HG02840 (cell line): ENCODE measurements around the gene NRSN2.
"Not testable (repeated sequence)": the region's sequence is repeated elsewhere in the genome, so short reads cannot be mapped to it uniquely, and the experiment has no call there.

Experiments
- ATAC-seq: cut with Tn5 transposase; IDR thresholded peaks from one replicate; pipeline ENCODE4 v1.9.1; 2021; ENCODE audit warnings: mild to moderate bottlenecking, moderate library complexity, moderate number of reproducible peaks; ENCODE audit not compliant: unreplicated experiment, low FRiP score

The NRSN2 gene

DNA sequence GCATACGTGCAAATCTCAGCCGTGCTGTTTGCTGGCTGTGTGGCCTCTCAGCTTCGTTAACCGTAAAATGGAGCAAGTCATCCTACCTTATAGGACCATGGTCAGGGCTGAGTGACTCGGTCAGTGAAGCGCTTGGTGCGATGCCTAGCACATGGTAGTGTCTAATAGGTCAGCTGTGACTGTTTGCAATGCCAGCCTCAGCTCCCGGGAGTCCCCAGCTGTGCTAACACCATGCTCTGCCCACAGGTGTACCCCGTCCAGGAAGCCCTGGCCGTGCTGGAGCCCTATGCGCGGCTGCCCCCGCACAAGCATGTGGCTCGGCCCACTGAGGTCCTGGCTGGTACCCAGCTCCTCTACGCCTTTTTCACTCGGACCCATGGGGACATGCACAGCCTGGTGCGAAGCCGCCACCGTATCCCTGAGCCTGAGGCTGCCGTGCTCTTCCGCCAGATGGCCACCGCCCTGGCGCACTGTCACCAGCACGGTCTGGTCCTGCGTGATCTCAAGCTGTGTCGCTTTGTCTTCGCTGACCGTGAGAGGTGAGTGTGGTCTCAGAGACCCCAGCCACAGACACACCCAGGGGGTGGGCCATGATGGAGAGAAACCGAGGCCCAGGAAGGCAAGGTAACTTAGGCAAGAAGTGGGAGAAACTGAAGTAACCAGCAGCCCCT, 44.3 kb downstream of the NRSN2 start:
- no peak for ATAC-seq

DNA sequence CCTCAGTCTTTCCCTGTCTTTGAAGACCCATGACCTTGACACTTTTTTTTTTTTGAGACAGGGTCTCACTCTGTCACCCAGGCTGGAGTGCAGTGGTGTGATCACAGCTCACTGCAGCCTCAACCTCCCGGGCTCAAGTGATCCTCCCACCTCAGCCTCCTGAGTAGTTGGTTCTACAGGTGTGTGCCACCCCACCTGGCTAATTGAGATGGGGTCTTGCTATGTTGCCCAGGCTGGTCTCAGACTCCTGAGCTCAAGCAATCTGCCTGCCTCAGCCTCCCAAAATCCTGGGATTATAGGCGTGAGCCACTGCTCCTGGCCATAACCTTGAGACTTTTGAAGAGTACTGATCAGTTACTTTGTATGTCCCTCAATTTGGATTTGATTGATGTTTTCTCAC, 46.4 kb downstream of the NRSN2 start:
- ATAC-seq, result not testable (repeated sequence)

DNA sequence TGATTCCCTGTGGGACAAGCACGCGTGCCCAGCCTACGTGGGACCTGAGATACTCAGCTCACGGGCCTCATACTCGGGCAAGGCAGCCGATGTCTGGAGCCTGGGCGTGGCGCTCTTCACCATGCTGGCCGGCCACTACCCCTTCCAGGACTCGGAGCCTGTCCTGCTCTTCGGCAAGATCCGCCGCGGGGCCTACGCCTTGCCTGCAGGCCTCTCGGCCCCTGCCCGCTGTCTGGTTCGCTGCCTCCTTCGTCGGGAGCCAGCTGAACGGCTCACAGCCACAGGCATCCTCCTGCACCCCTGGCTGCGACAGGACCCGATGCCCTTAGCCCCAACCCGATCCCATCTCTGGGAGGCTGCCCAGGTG, 49.3 kb downstream of the NRSN2 start:
- no peak for ATAC-seq

DNA sequence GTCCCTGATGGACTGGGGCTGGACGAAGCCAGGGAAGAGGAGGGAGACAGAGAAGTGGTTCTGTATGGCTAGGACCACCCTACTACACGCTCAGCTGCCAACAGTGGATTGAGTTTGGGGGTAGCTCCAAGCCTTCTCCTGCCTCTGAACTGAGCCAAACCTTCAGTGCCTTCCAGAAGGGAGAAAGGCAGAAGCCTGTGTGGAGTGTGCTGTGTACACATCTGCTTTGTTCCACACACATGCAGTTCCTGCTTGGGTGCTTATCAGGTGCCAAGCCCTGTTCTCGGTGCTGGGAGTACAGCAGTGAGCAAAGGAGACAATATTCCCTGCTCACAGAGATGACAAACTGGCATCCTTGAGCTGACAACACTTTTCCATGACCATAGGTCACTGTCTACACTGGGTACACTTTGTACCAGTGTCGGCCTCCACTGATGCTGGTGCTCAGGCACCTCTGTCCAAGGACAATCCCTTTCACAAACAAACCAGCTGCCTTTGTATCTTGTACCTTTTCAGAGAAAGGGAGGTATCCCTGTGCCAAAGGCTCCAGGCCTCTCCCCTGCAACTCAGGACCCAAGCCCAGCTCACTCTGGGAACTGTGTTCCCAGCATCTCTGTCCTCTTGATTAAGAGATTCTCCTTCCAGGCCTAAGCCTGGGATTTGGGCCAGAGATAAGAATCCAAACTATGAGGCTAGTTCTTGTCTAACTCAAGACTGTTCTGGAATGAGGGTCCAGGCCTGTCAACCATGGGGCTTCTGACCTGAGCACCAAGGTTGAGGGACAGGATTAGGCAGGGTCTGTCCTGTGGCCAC, 49.9 kb downstream of the NRSN2 start:
- no peak for ATAC-seq

DNA sequence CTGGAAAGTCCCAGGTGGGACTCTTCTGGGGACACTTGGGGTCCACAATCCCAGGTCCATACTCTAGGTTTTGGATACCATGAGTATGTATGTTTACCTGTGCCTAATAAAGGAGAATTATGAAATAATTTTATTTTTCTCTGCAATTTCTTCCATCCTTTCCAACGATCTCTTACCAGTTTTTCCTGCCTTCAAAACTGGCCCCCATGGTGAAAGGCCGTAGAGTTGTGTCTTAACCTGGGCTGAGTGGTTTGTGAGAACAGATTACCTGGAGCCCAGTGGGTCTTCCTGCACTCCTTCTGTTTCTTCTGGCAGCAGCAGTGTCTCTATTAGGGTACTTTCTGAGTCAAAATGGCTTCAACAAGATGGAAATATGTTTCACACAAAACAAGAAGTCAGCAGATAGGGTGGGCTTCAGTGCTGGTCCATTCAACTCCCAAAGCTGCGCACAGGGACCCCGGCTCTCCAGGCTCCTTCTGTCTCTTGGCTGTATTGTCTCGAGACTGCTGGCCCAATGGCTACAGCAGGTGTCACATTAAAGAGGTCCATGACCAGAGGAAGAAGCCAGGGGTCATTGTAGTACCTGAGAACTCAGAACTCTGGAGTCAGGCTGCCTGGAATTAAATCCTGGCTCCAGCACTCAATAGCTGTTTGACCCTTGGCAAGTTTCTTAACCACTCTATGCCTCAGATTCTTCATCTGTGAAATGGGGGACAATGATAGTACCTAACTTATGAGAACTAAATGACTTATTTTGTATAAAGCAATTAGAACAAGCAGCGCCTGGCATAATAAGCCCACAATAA, 50.7 kb downstream of the NRSN2 start:
- ATAC-seq, result no peak

DNA sequence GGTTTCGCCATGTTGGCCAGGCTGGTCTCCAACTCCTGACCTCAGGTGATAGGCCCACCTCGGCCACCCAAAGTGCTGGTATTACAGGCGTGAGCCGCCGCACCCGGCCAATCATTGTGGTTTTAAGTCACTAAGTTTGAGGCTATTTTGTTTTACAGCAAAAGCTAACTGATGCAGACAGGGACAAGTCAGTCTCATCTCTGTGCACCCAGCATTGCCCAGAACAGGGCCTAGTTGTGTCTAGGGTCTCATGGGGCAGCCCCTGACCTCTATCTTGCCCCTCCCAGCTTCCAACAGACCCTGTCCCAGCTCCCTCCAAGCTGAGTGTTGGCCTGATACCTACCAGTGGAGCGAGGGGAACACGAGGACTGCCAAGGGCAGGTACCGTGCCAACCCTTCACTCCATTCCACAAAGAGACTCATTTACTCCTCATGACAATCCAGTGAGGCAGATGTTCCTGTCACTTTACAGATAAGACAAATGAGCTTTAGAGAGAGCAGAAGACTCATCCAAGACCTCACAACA, 52.3 kb downstream of the NRSN2 start:
- no peak for ATAC-seq

DNA sequence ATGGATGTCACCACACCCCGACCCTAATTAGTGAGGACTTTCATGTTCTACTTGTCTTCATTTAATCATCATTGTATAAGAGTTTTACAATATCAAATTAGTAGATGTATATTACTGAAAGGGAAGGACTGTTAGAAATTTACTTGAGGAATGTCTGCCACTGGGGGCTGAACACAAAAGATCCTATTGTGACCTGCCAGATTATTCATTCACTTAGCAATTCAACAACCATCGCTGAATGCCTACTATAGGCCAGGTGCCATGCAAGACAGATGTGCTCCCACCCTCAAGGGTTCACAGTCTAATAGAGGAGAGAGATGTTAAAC, 53.2 kb downstream of the NRSN2 start:
- no peak for ATAC-seq

DNA sequence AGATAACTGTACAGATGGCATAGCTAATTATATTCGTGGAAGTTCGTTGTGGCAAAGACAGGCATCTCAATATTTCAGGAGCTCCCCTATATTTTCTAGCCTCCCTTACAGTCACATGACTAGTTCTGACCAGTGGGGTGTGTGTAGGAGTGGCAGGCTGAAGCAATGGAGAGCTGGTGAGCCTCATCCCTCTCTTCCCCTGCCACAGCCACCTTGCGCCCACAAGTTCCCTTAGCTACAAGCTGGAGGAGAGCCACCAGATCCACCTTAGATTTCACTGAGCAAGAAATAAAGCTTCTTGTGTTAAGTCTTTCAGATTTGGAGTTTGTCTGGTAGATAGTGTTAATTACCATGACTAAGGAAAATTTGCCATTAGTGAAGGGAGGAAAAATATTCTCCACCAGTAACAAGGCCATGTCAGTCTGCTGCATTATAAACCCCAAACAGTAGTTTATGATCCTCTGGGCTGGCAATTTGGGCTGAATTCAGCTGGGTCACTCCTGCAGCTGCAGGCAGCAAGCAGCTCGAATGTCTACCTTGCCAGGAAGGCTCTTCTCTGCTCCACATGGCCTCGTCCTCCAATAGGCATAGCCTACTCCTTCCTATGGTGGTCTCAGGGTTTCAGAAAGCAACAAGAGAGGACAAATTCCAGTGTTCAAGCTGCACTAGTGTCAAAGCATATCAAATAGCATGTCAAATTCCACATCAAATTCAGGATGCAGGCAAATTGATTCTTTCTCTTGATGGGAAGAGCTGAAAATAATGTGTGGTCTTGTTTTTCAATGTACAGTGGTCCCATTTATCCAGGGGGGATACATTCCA, 53.8 kb downstream of the NRSN2 start:
- ATAC-seq, result no peak

DNA sequence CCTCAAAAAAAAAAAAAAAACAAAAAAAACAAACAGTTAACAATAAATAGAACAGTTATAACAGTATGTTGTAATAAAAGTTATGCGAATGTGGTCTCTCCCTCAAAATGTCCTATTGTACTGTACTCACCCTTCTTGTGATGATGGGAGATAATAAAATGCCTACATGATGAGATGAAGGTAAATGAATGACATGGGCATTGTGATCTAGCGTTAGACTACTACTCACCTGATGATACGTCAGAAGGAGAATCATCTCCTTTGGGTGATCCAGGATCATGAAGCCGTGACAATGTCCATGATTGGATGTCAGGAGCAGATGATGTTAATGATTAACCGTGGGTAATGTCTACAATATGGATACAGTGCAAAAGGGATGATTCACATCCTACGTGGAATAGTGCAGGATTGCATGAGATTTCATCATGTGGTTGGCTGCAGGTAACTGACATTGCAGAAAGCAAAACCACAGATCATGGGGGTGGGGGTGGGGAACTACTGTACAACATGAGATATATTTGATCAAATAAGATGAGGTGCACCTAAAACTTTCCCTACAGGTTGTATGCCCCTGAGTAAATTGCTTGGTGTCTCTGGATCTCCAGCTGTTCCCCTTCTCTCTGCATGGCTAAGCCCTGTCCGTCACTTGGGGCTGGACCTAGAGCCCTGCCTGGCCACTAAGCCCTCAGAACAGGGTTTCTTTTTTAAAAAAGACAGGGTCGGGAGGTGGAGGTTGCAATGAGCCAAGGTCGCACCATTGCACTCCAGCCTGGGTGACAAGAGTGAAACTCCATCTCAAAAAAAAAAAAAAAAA, 55.0 kb downstream of the NRSN2 start:
- ATAC-seq, result no peak

DNA sequence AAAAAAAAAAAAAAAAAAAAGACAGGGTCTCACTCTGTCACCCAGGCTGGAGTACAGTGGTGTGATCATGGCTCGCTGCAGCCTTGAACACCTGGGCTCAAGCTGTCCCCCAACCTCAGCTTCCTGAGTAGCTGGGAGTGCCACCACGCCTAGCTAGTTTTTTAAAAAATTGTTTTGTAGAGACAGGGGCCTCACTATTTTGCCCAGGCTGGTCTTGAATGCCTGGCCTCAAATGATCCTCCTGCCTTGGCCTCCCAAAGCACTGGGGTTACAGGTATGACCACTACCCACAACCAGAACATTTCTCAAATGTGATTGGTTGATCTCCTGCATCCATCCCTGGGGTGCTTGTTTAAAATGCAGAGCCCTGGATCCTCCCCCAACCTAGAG, 55.6 kb downstream of the NRSN2 start:
- ATAC-seq, result no peak

DNA sequence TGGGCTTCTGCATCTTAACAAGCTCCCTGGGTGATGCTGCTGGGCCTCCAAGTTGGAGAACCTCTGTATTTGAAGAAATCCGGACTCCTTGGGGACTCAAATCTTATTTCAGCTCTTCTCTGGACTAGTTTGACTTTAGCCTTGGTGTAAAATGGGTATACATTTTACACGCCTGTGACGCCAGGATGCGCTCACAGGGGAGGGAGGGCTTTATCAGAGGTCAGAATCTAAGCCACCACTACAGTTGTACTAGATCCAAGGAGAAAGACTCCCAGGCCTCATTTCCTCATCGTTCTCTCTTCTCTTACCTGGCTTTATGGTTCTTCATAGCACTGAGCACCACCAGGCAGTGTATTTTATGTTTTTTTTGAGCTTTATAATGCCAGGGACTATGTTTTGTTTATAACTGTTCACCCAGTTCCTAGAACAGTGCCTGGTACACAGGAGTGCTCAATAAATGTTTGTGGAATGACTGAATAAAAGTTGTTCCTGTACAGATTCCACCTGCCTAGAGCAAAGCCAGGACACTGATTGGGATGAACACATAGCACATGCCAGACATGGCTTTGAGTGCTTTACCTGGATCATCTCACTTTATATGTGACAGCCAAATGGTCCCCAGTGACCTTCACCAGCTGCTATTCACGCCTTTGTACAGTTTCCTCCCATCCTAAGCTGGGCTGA, 56.1 kb downstream of the NRSN2 start:
- no peak for ATAC-seq

DNA sequence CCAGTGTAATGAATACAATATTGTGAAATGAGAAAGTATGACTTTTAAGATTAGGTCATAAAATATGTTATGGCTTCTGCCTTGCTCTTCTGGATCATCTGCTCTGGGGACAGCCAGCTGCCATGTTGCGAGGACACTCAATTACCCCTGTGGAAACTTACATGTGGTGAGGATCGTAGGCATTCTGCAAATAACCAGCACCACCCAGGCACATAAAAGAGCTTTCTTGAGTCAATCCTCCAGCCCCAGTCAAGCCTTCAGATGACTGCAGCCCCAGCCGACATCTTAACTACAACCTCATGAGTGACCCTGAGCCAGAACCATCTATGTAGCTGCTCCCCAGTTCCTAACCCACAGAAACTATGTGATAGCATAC, 56.7 kb downstream of the NRSN2 start:
- no peak for ATAC-seq

DNA sequence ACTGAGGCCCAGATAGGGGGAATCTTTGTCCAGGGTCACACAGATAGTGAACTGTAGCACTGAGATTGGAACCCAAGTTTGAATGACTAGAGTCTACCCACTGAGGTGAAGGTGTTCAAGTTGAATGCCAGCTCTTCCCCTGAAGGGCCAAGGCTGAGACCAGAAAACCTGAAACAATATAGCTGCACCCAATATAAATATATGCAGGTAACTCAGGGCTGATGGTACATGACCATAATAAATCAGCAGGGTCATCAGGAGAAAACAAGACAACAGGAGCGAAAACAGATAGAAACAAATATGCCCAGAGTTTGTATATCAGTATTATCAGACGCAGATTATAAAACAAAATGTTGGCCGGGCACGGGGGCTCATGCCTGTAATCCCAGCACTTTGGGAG, 57.2 kb downstream of the NRSN2 start:
- no peak for ATAC-seq
